NCI-H146 (cell line): Measurements from ENCODE around the gene KCTD16.

ENCODE experiments used
- DNase-seq: peaks from one replicate; lab custom pipeline; 2025; lab: John Stamatoyannopoulos, UW

Gene KCTD16

GRCh38 chr5:144166696-144167095 is 4.0 kb upstream of the KCTD16 start:
- DNase-seq, result no peak

GRCh38 chr5:144167998-144168397 is 2.7 kb upstream of the KCTD16 start:
- no peak for DNase-seq

DNA sequence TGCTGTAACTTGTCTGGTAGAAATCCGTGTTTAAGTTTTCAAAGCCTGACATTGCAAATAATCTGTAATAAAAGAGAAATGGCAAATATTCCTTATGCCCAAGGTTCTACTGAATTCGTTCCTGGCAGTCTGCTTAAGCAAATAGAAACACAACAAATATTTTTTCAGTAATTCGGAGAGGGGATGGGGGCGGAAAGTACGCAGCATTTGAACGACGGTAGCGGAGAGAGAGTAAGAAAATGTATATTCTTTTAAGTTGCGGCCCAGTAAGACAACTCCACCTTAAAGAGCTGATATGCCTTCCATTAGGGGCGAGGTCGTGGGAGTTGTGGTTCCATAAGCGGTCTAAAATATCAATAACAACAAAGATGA is 783 bp upstream of the KCTD16 start:
- no peak for DNase-seq

- DNase-seq, result no peak
Measured at GRCh38 chr5:144173766-144174165, 3.1 kb downstream of the KCTD16 start.

- no peak for DNase-seq
Measured at GRCh38 chr5:144177548-144177947, 6.9 kb downstream of the KCTD16 start.

GRCh38 chr5:144179226-144179625 is 8.6 kb downstream of the KCTD16 start:
- DNase-seq, result no peak

GRCh38 chr5:144183254-144183889 is 12.7 kb downstream of the KCTD16 start:
- peak; percentile 20 for DNase-seq

DNA sequence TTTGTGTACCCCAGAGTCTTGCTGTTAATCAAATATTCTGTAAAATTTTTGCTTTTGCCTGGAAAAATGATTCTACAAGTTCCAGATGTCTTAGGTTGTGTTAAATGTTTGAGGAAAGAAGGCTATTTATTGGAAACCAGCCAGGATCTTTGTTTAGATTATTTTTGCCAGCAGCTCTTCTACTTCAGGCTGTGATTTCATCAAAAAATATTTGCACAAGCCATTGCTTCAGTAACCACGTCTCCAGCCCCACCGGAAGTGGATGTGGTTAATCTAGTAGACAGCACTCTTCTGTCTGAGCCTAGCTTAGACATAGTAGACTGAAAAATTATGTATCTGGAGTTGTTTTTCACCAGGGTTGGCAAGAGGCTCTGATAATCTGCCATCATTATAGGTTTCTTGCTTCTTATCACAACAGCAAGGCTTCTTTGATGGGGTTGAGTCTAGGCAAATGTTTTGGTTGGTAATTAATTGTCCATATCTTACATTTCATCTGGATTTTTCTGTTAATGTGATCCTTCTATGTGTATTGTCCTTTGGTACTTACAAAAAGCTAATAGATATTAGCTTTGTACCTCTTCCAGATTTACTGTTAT is 17.1 kb downstream of the KCTD16 start:
- peak; percentile 70 for DNase-seq

GRCh38 chr5:144189800-144190429 is 19.2 kb downstream of the KCTD16 start:
- no peak for DNase-seq

DNA sequence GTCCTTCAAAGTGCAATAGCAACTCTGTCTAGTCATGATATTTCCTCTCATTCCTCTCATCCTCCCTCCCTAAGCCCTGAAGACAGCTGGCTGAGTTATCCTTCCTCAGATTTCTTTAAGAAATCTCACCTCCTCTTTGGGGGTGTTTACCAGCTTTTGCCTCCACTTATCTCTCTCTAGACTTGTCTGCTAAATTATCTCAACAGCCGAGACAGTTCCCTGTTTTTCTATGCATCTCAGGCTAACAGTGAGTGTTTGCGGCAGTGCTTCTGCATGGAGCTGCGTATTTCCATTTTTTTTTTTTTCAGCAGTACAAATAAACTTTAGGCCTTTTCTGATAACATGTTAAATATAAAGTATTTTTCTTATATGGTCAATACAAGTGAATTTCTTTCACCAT is 20.9 kb downstream of the KCTD16 start:
- no peak for DNase-seq

GRCh38 chr5:144191998-144192397 is 21.3 kb downstream of the KCTD16 start:
- peak; percentile 11 for DNase-seq

DNA sequence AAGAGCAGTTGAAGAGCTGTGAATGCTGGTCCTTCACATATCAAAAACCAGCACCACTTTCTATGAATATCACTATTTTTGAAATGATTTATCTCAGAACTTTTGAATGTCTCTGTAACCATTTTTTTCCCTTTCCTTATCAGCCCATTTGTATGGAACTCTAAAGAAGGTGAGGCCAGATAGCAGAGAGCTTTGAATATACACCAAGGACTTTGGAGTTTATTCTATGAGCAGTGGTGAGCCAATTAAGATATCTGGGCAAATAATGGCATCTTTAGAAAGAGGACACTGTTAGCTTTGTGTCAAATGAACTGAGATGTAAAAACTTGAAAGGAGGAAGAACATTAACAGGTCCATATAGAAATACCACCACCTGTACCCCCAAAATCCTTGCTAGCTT is 22.0 kb downstream of the KCTD16 start:
- no peak for DNase-seq

- DNase-seq, result no peak
Measured at GRCh38 chr5:144194144-144194543, 23.5 kb downstream of the KCTD16 start.

GRCh38 chr5:144195448-144195847 is 24.8 kb downstream of the KCTD16 start:
- no peak for DNase-seq

DNA sequence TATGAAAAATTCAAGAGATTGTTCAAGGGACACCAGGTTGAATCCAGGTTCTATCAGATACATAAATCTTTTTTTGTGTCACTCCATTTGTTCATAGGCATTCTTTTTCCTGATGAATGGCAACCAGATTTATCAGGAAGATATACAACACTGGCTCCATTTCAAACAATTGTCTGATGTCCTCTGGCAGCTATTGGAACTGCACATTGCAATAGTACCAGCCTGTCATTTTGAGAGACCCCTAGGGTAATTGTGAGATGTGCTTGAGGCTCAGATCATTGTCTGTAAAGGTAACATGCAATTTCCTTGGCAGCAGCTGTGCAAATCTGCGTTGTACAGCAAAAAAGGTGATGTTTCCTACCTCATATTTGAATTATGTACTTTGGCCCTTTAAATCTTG is 25.9 kb downstream of the KCTD16 start:
- DNase-seq, result peak; percentile 61

DNA sequence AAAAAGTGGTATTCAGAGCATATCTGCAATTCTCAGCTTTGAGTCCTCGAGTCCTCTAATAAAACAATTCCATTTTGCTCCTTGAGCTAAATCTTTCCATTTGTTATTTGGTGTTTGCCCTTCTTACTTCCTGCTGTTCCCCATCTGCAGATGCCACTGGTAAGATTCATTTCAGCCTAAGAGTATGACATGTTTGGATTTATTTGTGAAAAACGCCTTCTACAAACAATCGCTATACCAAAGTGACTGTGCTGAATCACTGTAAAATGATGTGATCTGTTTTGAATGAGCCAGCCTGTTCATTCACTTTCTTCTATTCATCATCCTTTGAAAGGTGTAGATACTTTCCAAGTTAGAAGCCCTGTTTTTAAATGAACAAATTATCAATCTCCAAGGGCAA is 27.7 kb downstream of the KCTD16 start:
- peak; percentile 33 for DNase-seq

- no peak for DNase-seq
Measured at GRCh38 chr5:144201588-144201987, 30.9 kb downstream of the KCTD16 start.

- no peak for DNase-seq
Measured at GRCh38 chr5:144202072-144202471, 31.4 kb downstream of the KCTD16 start.

GRCh38 chr5:144202726-144203125 is 32.1 kb downstream of the KCTD16 start:
- DNase-seq, result no peak

DNA sequence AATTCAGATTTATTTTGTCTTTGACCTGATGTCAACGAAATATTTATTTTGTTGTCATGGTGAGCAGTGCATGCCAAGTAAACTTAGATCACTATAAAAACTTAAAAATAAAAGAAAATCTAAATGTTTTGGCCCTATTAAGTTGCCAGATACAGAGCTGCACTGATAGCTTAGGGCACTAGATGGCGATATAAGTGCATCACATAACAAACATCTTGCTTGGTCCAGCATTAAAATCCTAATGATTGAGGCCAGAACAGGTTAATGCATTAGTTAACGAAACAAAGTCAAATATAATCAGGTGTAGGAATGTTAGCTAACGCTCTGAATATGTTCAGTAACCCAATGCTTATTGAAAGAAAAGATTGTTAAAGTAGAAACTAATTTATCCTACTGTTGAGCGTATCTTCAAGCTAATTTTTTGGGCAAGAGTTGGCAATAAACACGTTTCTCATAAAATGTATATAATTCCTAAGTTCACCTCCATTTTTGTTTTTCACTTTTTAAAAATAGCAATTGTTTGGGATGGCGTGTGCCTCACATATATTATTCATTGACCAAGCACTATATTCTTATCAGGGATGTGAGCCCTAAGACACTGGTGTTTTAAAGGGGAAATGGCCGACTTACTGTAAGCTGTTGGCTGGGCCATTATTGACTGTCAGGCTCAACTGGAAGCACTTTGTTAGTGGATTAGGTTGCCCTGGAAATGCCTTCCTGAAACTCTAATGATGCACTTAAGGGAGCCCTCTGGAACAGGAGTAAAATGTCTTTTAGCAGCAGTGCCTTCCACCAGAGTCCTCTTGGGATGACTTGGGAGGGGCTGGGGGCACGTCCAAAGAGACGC is 33.3 kb downstream of the KCTD16 start:
- DNase-seq, result peak; percentile 61

- peak; percentile 76 for DNase-seq
Measured at GRCh38 chr5:144205141-144205551, 34.5 kb downstream of the KCTD16 start.

DNA sequence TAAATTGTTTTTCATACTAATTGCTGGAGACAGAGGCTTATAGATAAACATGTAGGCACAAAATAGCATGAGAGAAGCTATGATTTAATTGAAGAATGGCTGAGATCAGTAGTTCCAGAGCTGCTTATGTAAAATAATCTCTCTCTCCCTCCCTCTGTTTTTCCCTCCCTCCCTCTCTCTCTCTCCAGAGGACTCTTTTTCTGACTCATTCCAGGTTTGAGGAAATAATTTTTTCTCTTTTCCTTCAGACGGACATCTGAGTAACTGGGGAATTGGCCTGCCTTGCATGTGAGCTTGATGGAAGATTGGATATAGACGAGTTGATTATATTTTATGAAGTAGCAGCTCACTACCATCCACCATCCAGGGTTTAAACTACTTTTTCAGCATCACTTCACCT is 35.5 kb downstream of the KCTD16 start:
- peak; percentile 10 for DNase-seq
